Rectal smooth muscle tissue (tissue), 1 donor: ENCODE data around the gene PIN1.
"Not testable (repeated sequence)": the region's sequence is repeated elsewhere in the genome, so short reads cannot be mapped to it uniquely, and the experiment has no call there.

Experiments used
- H3K27ac ChIP-seq: one replicate; pipeline ENCODE4 v1.7.0; 2013; ENCODE audit warnings: low read depth, low read length, inconsistent platforms
- H3K27me3 ChIP-seq: one replicate; pipeline ENCODE4 v1.7.0; 2013; ENCODE audit warnings: low read length; ENCODE audit not compliant: control insufficient read depth, insufficient read depth
- H3K36me3 ChIP-seq: one replicate; pipeline ENCODE4 v1.7.0; 2013; ENCODE audit warnings: low read length; ENCODE audit not compliant: control insufficient read depth, insufficient read depth
- H3K4me1 ChIP-seq: one replicate; pipeline ENCODE4 v1.7.0; 2013; ENCODE audit warnings: low read length; ENCODE audit not compliant: control insufficient read depth, insufficient read depth
- H3K4me3 ChIP-seq: one replicate; pipeline ENCODE4 v1.7.0; 2013; ENCODE audit warnings: low read length
- H3K9ac ChIP-seq: one replicate; pipeline ENCODE4 v1.7.0; 2013; ENCODE audit warnings: low read length

Gene PIN1

DNA sequence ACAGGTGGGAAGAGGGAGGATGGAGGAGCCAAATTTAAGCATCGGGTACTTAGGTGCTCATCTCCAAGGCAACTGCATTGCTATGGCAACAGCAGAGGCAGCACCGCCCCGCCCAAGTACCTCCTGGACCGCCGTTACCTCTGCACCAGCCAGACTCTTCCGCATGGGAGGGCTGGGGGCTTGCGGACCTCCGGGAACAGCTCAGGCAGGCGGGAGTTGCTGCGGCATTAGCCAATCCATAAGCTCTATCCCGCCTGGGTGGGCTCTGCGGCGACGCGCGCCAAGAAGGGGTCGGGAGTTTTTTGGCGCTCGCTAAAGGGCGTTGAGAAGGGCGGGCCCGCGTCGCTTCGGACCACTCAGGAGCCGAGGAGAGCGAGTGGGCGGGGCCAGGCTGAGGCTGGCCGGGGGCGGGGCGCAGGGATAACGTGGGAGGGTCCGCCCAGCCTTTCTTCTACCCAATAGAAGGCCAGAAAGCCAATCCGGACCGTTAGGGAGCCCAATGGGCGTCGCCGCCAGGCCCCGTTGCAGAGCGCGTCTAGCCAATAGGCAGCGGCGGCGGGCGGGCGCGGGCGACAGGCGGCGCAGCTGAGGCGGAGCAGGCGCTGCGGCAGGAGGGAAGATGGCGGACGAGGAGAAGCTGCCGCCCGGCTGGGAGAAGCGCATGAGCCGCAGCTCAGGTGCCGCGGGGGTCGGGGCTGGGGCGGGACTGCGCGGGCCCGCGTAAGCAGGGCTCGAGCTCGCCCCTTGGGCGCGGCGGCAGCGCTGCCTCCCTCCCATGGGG, at the start of gene PIN1:
PIN1 (plus strand) TSS at position 593 of the 781 bp plus-strand sequence; CDS start at position 620, 27 bp downstream.
- Histone ChIP-seq H3K36me3 (peaks cover 7% of the 10 kb centered on the region), H3K27ac (peak within 1 kb of the TSS; percentile 51), H3K4me1 (peaks cover 12% of the 10 kb centered on the region), H3K9ac (no peak within 1 kb of the TSS), H3K27me3 (no peaks in the 10 kb centered on the region), H3K4me3 (peak within 1 kb of the TSS; percentile 95)

DNA sequence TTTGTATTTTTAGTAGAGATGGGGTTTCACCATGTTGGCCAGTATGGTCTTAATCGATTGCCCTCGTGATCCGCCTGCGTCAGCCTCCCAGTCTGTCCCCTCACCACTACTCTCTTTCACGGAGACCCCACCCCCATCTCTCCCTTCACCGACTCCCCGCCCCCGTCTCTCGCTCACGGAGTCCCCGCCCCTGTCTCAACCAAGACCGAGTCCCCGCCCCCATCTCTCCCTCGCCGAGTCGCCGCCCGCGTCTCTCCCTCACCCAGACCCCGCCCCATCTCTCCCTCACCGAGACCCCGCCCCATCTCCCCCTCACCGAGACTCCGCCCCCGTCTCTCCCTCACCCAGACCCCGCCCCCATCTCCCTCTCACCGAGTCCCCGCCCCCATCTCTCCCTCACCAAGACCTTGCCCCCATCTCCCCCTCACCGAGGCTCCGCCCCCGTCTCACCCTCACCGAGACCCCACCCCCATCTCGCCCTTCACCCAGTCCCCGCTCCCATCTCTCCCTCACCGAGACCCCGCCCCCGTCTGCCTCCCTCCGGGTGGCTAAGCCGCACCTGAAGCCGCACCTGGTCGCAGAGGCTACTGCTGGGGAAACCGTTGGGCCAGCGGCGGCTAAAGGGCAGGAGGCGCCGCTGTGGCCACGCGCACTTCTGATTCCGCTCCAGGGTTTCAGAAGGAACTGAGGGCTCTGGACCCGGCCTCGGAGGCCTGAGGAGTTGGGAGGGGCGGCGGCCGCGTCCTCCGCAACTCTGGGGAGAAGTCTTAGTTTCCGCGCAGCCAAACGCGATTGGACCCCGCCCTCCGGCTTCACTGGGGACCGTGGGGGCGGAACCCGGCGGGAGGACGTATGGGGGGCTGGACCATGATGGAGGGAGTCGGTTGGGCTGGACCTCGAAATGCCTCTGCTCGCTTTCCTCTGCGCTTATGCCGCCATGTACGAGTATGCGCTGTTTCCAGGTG, 49.5 kb upstream of the PIN1 start:
- Histone ChIP-seq H3K4me1 (peaks cover 2% of the 10 kb centered on the region), H3K27ac (peak overlapping the region; percentile 96), H3K4me3 (peak overlapping the region; percentile 75), H3K27me3 (no peaks in the 10 kb centered on the region), H3K36me3 (no peaks in the 10 kb centered on the region), H3K9ac (peak overlapping the region; percentile 61)

DNA sequence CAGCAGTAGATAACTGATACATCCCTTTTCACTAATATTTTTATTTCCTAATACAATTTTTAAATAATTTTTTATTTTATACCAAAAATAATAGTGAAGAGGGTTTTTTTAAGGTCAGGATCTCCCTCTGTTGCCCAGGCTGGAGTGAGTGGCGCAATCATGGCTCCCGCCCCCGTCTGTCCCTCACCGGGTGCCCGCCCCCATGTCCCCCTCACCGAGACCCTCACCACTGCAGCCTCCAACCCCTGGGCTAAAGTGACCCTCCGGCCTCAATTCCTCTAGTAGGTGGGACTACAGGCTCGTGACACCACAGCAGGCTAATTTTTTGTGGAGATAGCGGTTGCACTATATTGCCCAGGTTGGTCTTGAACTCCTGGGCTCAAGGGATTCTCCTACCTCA, 48.8 kb upstream of the PIN1 start:
- H3K9ac ChIP-seq, result no peak overlapping the region
- no peaks in the 10 kb centered on the region for H3K36me3 ChIP-seq
- H3K4me1 ChIP-seq, result peaks cover 2% of the 10 kb centered on the region
- H3K27me3 ChIP-seq, result no peaks in the 10 kb centered on the region
- peak overlapping the region; percentile 75 for H3K4me3 ChIP-seq
- H3K27ac ChIP-seq, result peak overlapping the region; percentile 96

DNA sequence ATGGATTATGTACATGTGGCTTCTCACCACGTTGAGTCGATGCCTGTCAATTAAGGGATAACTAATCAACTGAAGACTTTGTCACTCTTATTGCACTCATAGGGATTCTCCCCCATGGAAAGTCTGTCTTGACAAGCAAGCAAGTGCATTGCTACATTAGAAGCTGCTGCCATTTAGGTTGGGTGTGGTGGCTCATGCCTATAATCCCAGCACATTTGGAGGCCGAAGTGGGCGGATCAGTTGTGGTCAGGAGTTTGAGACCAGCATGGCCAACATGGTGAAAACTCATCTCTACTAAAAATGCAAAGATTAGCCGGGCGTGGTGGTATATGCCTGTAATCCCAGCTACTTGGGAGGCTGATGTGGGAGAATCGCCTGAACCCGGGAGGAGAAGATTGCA, 48.3 kb upstream of the PIN1 start:
- no peak overlapping the region for H3K27ac ChIP-seq
- no peaks in the 10 kb centered on the region for H3K36me3 ChIP-seq
- H3K27me3 ChIP-seq, result no peaks in the 10 kb centered on the region
- peak overlapping the region; percentile 75 for H3K4me3 ChIP-seq
- H3K9ac ChIP-seq, result no peak overlapping the region
- H3K4me1 ChIP-seq, result peaks cover 2% of the 10 kb centered on the region

DNA sequence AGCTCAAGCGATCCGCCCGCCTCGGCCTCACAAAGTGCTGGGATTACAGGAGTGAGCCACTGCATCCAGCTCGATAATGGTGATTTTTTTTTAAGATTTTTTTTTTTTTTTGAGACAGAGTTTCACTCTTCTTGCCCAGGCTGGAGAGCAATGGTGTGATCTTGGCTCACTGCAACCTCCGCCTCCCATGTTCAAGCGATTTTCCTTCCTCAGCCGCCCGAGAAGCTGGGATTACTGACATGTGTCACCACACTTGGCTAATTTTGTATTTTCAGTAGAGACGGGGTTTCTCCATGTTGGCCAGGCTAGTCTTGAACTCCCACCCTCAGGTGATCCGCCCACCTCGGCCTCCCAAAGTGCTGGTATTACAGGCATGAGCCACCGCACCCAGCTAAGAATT, 46.5 kb upstream of the PIN1 start:
- H3K9ac ChIP-seq, H3K4me1 ChIP-seq, H3K27me3 ChIP-seq, H3K36me3 ChIP-seq, H3K4me3 ChIP-seq, H3K27ac ChIP-seq: not testable (repeated sequence)

DNA sequence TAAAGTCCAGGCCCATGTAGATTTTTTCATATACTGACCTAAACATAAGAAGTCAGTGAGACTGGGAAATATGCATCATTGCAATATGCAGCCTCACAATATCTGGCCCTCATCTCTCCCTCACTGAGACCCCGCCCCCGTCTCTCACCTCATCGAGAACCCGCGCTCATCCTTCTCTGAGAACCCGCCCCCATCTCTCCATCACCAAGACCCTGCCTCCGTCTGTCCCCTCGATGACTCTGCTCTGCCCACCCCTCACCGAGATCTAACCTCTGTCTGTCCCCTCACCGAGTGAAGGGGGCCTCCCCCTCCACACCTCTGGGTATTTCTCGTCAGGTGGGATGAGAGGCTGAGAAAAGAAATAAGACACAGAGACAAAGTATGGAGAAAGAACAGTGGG, 46.1 kb upstream of the PIN1 start:
- no peaks in the 10 kb centered on the region for H3K27me3 ChIP-seq
- H3K27ac ChIP-seq, result peak overlapping the region; percentile 24

DNA sequence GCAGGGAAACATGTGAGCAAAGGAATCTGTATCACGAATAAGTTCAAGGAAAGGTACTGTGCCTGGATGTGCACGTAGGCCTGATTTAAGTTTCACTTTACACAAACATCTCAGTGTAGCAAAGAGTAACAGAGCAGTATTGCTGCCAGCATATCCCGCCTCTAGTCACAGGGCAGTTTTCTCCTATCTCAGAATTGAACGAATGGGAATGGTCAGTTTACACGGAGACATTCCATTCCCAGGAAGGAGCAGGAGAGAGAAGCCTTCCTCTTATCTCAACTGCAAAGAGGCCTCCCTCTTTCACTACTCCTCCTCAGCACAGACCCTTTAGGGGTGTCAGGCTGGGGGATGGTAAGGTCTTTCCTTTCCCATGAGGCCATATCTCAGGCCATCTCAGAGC, 45.5 kb upstream of the PIN1 start:
- peak overlapping the region; percentile 24 for H3K27ac ChIP-seq
- H3K27me3 ChIP-seq, H3K4me3 ChIP-seq, H3K9ac ChIP-seq, H3K4me1 ChIP-seq, H3K36me3 ChIP-seq: not testable (repeated sequence)

More for the DNA sequence above, 46.1 kb upstream of the PIN1 start:
- Histone ChIP-seq H3K4me1 (peaks cover 2% of the 10 kb centered on the region), H3K4me3 (no peak overlapping the region), H3K36me3 (no peaks in the 10 kb centered on the region), H3K9ac (no peak overlapping the region)

DNA sequence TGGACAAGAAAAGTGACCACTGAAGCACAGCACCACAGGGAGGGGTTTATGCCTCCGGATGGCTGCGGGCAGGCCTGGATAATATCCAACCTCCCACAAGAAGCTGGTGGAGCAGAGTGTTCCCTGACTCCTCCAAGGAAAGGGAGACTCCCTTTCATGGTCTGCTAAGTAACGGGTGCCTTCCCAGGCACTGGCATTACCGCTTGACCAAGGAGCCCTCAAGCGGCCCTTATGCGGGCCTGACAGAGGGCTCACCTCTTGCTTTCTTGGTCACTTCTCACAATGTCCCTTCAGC, 44.1 kb upstream of the PIN1 start:
- not testable (repeated sequence) for H3K4me1 ChIP-seq, H3K36me3 ChIP-seq, H3K4me3 ChIP-seq, H3K9ac ChIP-seq, H3K27me3 ChIP-seq
- H3K27ac ChIP-seq, result peak overlapping the region; percentile 81

DNA sequence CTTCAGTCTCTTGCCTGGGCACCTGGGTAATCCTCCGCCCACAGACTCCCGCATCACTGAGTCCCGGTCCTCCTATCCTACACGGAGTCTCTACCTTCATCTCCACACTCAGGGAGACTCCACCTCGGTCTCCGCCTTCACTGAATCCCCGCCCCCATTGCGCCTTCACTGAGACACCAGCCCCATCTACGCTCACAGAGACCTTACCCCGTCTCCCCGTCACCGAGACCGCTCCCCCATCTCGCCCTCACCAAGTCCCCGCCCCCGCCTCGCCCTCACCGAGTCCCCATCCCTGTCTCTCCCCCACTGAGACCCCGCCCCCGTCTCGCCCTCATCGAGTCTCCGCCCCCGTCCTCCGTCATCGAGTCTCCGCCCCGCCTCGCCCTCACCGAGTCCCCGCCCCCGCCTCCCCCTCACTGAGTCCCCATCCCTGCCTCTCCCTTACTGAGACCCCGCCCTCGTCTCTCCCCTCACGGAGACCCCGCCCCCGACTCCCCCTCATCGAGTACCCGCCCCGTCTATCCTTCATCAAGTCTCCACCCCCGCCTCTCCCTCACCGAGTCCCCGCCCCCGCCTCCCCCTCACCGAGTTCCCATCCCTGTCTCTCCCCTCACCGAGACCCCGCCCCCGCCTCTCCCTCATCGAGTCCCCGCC, 43.4 kb upstream of the PIN1 start:
- no peak overlapping the region for H3K9ac ChIP-seq

DNA sequence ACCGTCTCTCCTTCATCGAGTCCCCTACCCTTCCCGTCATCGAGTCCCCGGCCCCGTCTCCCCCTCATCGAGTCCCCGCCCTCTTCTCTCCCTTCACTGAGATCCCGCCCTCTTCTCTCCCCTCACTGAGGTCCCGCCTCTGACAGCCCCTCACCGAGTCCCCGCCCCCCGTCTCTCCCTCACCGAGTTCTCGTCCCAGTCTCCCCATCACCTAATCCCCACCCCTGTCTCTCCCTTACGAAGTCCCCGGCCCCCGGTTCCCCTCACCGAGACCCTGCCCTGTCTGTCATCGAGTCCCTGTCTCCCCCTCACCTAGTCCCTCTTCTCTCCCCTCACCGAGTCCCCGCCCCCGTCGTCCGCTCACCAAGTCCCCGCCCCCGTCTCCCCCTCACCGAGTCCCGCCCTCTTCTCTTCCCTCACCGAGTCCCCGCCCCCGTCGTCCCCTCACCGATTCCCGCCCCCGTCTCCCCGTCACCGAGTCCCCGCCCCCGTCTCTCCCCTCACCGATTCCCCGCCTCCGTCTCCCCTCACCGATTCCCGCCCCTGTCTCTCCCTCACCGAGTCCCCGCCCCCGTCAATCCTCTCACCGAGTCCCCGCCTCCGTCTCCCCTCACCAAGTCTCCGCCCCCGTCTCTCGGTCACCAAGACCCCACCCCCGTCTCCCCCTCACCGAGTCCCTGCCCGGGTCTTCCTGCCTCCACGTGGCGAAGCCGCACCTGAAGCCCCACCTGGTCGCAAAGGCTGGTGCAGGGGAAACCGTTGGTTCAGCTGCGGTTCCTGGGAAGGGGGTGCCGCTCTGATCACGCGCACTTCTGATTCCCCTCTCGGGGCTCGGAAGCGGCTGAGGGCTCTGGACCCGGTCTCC, 42.7 kb upstream of the PIN1 start:
- Histone ChIP-seq H3K4me3 (peak overlapping the region; percentile 92), H3K4me1 (peaks cover 4% of the 10 kb centered on the region), H3K9ac (peak overlapping the region; percentile 86), H3K27ac (peak overlapping the region; percentile 97), H3K27me3 (no peaks in the 10 kb centered on the region), H3K36me3 (no peaks in the 10 kb centered on the region)

More for the DNA sequence above, 43.4 kb upstream of the PIN1 start:
- no peaks in the 10 kb centered on the region for H3K27me3 ChIP-seq
- H3K4me3 ChIP-seq, result peak overlapping the region; percentile 78
- H3K36me3 ChIP-seq, result no peaks in the 10 kb centered on the region
- H3K4me1 ChIP-seq, result peaks cover 4% of the 10 kb centered on the region
- peak overlapping the region; percentile 97 for H3K27ac ChIP-seq

DNA sequence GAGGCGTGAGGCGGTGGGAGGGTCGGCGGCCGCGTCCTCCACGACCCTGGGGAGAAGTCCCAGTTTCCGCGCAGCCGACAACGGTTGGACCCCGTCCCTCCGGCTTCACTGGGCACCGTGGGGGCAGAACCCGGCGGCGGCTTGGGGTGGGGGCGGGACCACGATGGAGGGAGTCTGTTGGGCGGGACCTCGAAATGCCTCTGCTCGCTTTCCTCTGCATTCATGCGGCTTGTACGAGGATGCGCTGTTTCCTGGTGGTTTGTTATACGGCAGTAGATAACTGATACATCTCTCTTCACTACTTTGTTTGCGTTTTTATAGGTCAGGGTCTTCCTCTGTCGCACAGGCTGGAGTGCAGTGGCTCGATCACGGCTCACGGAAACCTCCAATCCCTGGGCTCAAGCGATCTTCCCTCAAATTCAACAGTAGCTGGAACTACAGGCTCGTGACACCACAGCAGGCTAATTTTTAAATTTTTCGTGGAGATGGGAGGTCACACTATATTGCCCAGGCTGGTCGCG, 42.0 kb upstream of the PIN1 start:
- Histone ChIP-seq H3K36me3 (no peaks in the 10 kb centered on the region), H3K9ac (peak overlapping the region; percentile 86), H3K27me3 (no peaks in the 10 kb centered on the region), H3K4me1 (peaks cover 4% of the 10 kb centered on the region), H3K27ac (peak overlapping the region; percentile 97), H3K4me3 (peak overlapping the region; percentile 92)
